HEK293 (cell line): ENCODE measurements around the gene SLC25A38.

Source experiments
- CTCF ChIA-PET: fragments of 350-600 bp; formaldehyde crosslinking; extraction: SDS; loops from one replicate; lab custom pipeline; 2021; ENCODE audit warnings: antibody characterized with exemption; lab: Yijun Ruan, JAX
- POLR2A ChIA-PET: fragments of 300-600 bp; formaldehyde crosslinking; extraction: SDS; loops from one replicate; lab custom pipeline; 2020; ENCODE audit warnings: antibody characterized with exemption, inconsistent platforms; lab: Yijun Ruan, JAX
- H3K27ac ChIP-seq: fragments of 200-500 bp; sonication (Bioruptor generic); 2 replicates; pipeline ENCODE4 v1.5.1; 2014; ENCODE audit warnings: low read depth, low read length, control low read depth, inconsistent platforms; ENCODE audit errors: extremely low read depth
- H3K36me3 ChIP-seq, 2 experiments: fragments of 200-500 bp in 1 of 2; sonication (Bioruptor generic) in 1 of 2; 1 replicate in 1 of 2; 2 replicates in 1 of 2; pipeline ENCODE4 v1.5.1; 2014 to 2017; ENCODE audit warnings: inconsistent platforms in 2 of 2, low read length in 2 of 2; ENCODE audit not compliant: control insufficient read depth in 2 of 2, insufficient read depth in 1 of 2
- H3K4me1 ChIP-seq: fragments of 200-500 bp; sonication (Bioruptor generic); 2 replicates; pipeline ENCODE4 v1.5.1; 2014; ENCODE audit warnings: mild to moderate bottlenecking, low read length, inconsistent platforms; ENCODE audit not compliant: control insufficient read depth, insufficient read depth
- H3K4me3 ChIP-seq: 2 replicates; pipeline ENCODE4 v1.5.1; 2011; ENCODE audit warnings: low read depth, mild to moderate bottlenecking, control low read depth, low read length, moderate library complexity
- H3K9me3 ChIP-seq: fragments of 200-500 bp; sonication (Bioruptor generic); 2 replicates; pipeline ENCODE4 v1.5.1; 2014; ENCODE audit warnings: low read depth, low read length, inconsistent platforms; ENCODE audit not compliant: control insufficient read depth, insufficient read depth
- CTCF ChIP-seq: fragments of 450-650 bp; formaldehyde crosslinking; IDR thresholded peaks from 2 replicates; pipeline ENCODE4 v1.5.1; 2016; ENCODE audit warnings: missing biosample characterization, missing genetic modification characterization
- KLF17 ChIP-seq: fragments of 450-650 bp; formaldehyde crosslinking; IDR thresholded peaks from 2 replicates; pipeline ENCODE4 v1.5.1; 2016; ENCODE audit warnings: missing biosample characterization, missing genetic modification characterization
- MYNN ChIP-seq: fragments of 450-650 bp; formaldehyde crosslinking; IDR thresholded peaks from 2 replicates; pipeline ENCODE4 v1.5.1; 2016; ENCODE audit warnings: missing biosample characterization, missing genetic modification characterization, borderline replicate concordance
- OSR2 ChIP-seq: fragments of 450-650 bp; formaldehyde crosslinking; IDR thresholded peaks from 2 replicates; pipeline ENCODE4 v1.5.1; 2016; ENCODE audit warnings: missing biosample characterization, missing genetic modification characterization
- OVOL3 ChIP-seq: fragments of 450-650 bp; formaldehyde crosslinking; IDR thresholded peaks from 2 replicates; pipeline ENCODE4 v1.5.1; 2016; ENCODE audit warnings: missing biosample characterization, missing genetic modification characterization
- ZBTB1 ChIP-seq: fragments of 450-650 bp; formaldehyde crosslinking; IDR thresholded peaks from 2 replicates; pipeline ENCODE4 v1.5.1; 2016; ENCODE audit warnings: missing biosample characterization, missing genetic modification characterization
- ZBTB11 ChIP-seq: fragments of 450-650 bp; formaldehyde crosslinking; conservative IDR thresholded peaks from 2 replicates; pipeline ENCODE4 v1.5.1; 2016; ENCODE audit warnings: low read depth, missing biosample characterization, missing genetic modification characterization
- ZFP3 ChIP-seq: fragments of 450-650 bp; formaldehyde crosslinking; IDR thresholded peaks from 2 replicates; pipeline ENCODE4 v1.5.1; 2016; ENCODE audit warnings: low read depth, missing biosample characterization, missing genetic modification characterization
- ZNF169 ChIP-seq: fragments of 450-650 bp; formaldehyde crosslinking; IDR thresholded peaks from 2 replicates; pipeline ENCODE4 v1.5.1; 2016; ENCODE audit warnings: missing biosample characterization, missing genetic modification characterization
- ZNF23 ChIP-seq: fragments of 450-650 bp; formaldehyde crosslinking; IDR thresholded peaks from 2 replicates; pipeline ENCODE4 v1.5.1; 2016; ENCODE audit warnings: missing biosample characterization, missing genetic modification characterization, borderline replicate concordance
- ZNF324 ChIP-seq: fragments of 450-650 bp; formaldehyde crosslinking; IDR thresholded peaks from 2 replicates; pipeline ENCODE4 v1.5.1; 2016; ENCODE audit warnings: missing biosample characterization, missing genetic modification characterization
- ZNF335 ChIP-seq: fragments of 450-650 bp; formaldehyde crosslinking; conservative IDR thresholded peaks from 2 replicates; pipeline ENCODE4 v1.5.1; 2016; ENCODE audit warnings: missing biosample characterization, missing genetic modification characterization
- ZNF473 ChIP-seq: fragments of 450-650 bp; formaldehyde crosslinking; IDR thresholded peaks from 2 replicates; pipeline ENCODE4 v1.5.1; 2017; ENCODE audit warnings: missing biosample characterization, missing genetic modification characterization
- ZNF514 ChIP-seq: fragments of 450-650 bp; formaldehyde crosslinking; IDR thresholded peaks from 2 replicates; pipeline ENCODE4 v1.5.1; 2016; ENCODE audit warnings: missing biosample characterization, missing genetic modification characterization
- ZNF549 ChIP-seq: fragments of 450-650 bp; IDR thresholded peaks from 2 replicates; pipeline ENCODE4 v1.5.1; 2018; ENCODE audit warnings: missing biosample characterization, missing genetic modification characterization, mild to moderate bottlenecking, inconsistent platforms, moderate library complexity
- ZNF654 ChIP-seq: fragments of 450-650 bp; formaldehyde crosslinking; IDR thresholded peaks from 2 replicates; pipeline ENCODE4 v1.5.1; 2016; ENCODE audit warnings: low read depth, missing biosample characterization, missing genetic modification characterization
- ZNF704 ChIP-seq: fragments of 450-650 bp; formaldehyde crosslinking; IDR thresholded peaks from 2 replicates; pipeline ENCODE4 v1.5.1; 2016; ENCODE audit warnings: missing biosample characterization, missing genetic modification characterization
- ZNF837 ChIP-seq: fragments of 450-650 bp; formaldehyde crosslinking; IDR thresholded peaks from 2 replicates; pipeline ENCODE4 v1.5.1; 2016; ENCODE audit warnings: missing biosample characterization, missing genetic modification characterization

The SLC25A38 gene

GRCh38 chr3:39383045-39383880, at the start of gene SLC25A38 (continued):
- TF ChIP-seq ZBTB11 (tag by site-specific recombination), result peak; percentile 89
- TF ChIP-seq ZNF473 (tag by site-specific recombination), result no peak
- no peak for TF ChIP-seq ZNF704
- 0 out of 2 replicates have a peak, but pooled peaks have one; percentile 5 for TF ChIP-seq KLF17 (tag by site-specific recombination)
- TF ChIP-seq ZNF169 (tag by site-specific recombination), result no peak
- TF ChIP-seq ZNF23 (tag by site-specific recombination), result no peak
- TF ChIP-seq MYNN (tag by site-specific recombination), result no peak
- TF ChIP-seq, all 188 proteins: peak for 25

- no peak overlapping the region for H3K27ac ChIP-seq
- TF ChIP-seq OSR2 (tag by site-specific recombination) (no peak), ZNF549 (tag by site-specific recombination) (no peak), ZNF324 (tag by site-specific recombination) (no peak), ZNF514 (tag by site-specific recombination) (no peak), ZNF335 (tag by site-specific recombination) (no peak), ZNF654 (tag by site-specific recombination) (no peak), ZFP3 (tag by site-specific recombination) (no peak), CTCF (no peak), ZNF169 (tag by site-specific recombination) (no peak)
- H3K36me3 ChIP-seq, result no peaks in the 10 kb centered on the region
- H3K9me3 ChIP-seq, result no peaks in the 10 kb centered on the region
- H3K4me1 ChIP-seq, result no peaks in the 10 kb centered on the region
- no peak overlapping the region for H3K4me3 ChIP-seq
- ChIA-PET CTCF (no interaction called here), POLR2A (no interaction called here)
These were observed 49.6 kb upstream of the SLC25A38 start for GRCh38 chr3:39333607-39334006.

GRCh38 chr3:39334205-39334604, 49.0 kb upstream of the SLC25A38 start:
- H3K4me3 ChIP-seq, result no peak overlapping the region
- ChIA-PET CTCF (no interaction called here), POLR2A (no interaction called here)
- no peaks in the 10 kb centered on the region for H3K4me1 ChIP-seq
- H3K27ac ChIP-seq, result no peak overlapping the region
- TF ChIP-seq OVOL3 (no peak), ZBTB1 (no peak), ZNF837 (no peak)
- H3K9me3 ChIP-seq, result no peaks in the 10 kb centered on the region
- no peaks in the 10 kb centered on the region for H3K36me3 ChIP-seq
